ENCODE measurements around the gene CCDC142.

GRCh38 chr2:74474481-74474880, 8.3 kb downstream of the CCDC142 start:
- TF ChIP-seq CTCF (IDR thresholded peaks at IDR 0.05) (no peak), POLR2A (IDR thresholded peaks at IDR 0.05) (no peak)

Data from body of pancreas (tissue), 4 donors.